ENCODE data around the gene TPK1.
"Not testable (repeated sequence)": the region's sequence is repeated elsewhere in the genome, so short reads cannot be mapped to it uniquely, and the experiment has no call there.

TPK1 gene

DNA sequence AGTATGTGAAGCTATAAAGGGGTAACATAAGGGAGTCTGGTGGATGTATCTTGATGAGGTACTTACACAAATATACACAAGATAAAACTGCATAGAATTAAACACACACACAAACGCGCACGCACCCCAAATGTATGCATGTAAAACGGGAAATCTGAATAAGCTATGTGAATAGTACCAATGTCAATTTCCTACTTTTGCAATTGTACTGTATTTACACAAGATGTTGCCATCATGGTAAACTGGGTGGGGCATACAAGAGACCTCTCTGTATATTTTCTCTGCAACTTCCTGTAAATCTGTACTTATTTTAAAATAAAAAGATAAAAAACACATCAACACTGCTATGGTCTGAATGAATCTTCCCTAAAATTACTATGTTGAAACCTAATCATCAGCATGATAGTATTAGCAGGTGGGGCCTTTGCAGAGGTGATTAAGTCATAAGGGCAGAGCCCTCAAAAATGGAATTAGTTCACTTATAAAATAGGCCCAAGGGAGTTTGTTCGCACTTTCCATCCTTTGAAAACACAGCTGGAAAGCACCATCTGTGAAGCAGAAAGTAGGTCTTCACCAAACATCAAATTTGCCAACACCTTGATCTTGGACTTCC, 30.1 kb downstream of the TPK1 start:
- in situ Hi-C loops (cut with MboI; ENCODE audit: low pct_unique_long_range_greater_than_20kb, low sequenced_read_pairs, unreplicated experiment) = no loop called here
- no peak for DNase-seq (ENCODE audit: low spot score)

DNA sequence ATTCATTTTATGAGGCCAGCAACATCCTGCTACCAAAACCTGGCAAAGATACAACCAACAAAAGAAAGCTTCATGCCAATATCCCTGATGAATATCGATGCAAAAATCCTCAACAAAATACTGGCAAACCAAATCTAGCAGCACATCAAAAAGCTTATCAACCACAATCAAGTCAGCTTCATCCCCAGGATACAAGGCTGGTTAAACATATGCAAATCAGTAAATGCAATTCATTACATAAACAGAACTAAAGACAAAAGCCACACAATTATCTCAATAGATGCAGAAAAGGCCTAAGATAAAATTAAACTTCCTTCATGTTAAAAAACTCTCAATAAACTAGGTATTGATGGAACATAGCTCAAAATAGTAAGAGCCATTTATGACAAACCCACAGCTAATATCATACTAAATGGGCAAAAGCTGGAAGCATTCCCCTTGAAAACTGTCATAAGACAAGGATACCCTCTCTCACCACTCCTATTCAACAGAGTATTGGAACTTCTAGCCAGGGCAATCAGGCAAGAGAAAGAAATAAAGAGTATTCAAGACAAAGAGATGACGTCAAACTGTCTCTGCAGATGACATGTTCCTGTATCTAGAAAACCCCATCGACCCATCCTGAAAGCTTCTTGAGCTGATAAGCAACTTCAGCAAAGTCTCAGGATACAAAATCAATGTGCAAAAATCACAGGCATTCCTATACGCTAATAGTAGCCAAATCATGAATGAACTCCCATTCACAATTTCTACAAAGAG, 35.0 kb downstream of the TPK1 start:
- in situ Hi-C loops (cut with MboI; ENCODE audit: low pct_unique_long_range_greater_than_20kb, low sequenced_read_pairs, unreplicated experiment); DNase-seq (ENCODE audit: low spot score): not testable (repeated sequence)

More for the DNA sequence above, 30.1 kb downstream of the TPK1 start:
- TF ChIP-seq, protein P1, sequence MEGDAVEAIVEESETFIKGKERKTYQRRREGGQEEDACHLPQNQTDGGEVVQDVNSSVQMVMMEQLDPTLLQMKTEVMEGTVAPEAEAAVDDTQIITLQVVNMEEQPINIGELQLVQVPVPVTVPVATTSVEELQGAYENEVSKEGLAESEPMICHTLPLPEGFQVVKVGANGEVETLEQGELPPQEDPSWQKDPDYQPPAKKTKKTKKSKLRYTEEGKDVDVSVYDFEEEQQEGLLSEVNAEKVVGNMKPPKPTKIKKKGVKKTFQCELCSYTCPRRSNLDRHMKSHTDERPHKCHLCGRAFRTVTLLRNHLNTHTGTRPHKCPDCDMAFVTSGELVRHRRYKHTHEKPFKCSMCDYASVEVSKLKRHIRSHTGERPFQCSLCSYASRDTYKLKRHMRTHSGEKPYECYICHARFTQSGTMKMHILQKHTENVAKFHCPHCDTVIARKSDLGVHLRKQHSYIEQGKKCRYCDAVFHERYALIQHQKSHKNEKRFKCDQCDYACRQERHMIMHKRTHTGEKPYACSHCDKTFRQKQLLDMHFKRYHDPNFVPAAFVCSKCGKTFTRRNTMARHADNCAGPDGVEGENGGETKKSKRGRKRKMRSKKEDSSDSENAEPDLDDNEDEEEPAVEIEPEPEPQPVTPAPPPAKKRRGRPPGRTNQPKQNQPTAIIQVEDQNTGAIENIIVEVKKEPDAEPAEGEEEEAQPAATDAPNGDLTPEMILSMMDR (IDR thresholded peaks at IDR 0.05; ENCODE audit: extremely low read depth, insufficient read depth, missing control alignments) = no peak

DNA sequence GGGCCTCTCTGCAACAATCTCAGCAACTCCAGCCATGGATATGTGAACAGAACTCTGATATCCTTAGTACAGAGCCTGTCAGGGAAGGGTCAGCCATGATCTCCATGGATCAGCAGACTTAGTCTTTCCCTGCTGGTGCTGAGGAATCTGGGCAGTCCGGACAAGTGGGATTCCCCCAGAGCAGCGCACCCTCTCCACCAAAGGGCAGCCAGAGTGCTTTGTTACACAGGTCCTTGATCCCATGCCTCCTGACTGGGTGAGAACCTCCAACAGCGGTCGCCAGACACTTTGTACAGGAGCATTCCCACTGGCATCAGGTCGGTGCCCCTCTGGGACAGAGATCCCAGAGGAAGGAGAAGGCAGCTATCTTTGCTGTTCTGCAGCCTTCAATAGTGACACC, 38.9 kb downstream of the TPK1 start:
- TF ChIP-seq, protein P1 (IDR thresholded peaks at IDR 0.05; ENCODE audit: extremely low read depth, insufficient read depth, missing control alignments) = no peak
- DNase-seq (ENCODE audit: low spot score) = no peak
- in situ Hi-C loops (cut with MboI; ENCODE audit: low pct_unique_long_range_greater_than_20kb, low sequenced_read_pairs, unreplicated experiment) = no loop called here

DNA sequence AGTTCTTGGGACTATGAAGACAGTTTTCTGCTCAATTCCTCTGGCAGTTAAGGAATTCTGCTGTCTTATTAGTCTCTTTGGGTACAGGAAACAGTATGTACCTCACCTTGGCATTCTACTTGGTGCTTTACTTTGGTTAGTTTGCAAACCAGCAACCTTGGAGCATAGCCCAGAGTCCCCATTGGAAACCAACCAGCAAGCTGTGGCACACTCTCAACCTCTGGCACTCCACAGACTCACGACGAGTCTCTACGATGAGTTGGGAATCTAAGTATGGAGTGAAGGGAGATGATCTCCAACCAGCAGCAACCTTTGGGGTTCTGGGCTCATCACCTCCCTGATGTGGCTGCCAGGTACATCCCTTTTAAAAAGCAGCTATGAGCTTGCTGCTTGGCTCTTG, 43.8 kb downstream of the TPK1 start:
- no peak for DNase-seq (ENCODE audit: low spot score)
- TF ChIP-seq, protein P1 (IDR thresholded peaks at IDR 0.05; ENCODE audit: extremely low read depth, insufficient read depth, missing control alignments) = no peak
- in situ Hi-C loops (cut with MboI; ENCODE audit: low pct_unique_long_range_greater_than_20kb, low sequenced_read_pairs, unreplicated experiment) = no loop called here

DNA sequence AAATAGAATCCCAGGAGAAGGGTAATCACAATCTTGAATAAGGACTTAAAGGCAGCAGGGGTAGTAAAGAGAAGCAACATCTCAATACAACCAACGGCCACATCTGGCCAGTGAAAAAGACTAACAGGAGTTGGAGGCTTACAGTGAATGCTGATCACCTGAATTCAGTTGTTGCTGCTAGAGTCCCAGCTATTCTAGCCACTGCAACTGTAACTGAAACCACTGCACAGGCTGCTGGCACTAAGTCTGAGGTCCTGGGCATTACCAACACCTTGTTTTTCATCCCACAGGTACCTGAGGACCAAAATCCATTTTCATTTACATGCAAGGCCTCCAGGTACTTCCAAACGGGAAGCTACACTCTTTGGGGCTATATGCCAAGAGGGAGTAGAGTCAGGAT, 44.4 kb downstream of the TPK1 start:
- TF ChIP-seq, protein P1 (IDR thresholded peaks at IDR 0.05; ENCODE audit: extremely low read depth, insufficient read depth, missing control alignments) = no peak
- DNase-seq (ENCODE audit: low spot score) = no peak
- in situ Hi-C loops (cut with MboI; ENCODE audit: low pct_unique_long_range_greater_than_20kb, low sequenced_read_pairs, unreplicated experiment) = no loop called here

DNA sequence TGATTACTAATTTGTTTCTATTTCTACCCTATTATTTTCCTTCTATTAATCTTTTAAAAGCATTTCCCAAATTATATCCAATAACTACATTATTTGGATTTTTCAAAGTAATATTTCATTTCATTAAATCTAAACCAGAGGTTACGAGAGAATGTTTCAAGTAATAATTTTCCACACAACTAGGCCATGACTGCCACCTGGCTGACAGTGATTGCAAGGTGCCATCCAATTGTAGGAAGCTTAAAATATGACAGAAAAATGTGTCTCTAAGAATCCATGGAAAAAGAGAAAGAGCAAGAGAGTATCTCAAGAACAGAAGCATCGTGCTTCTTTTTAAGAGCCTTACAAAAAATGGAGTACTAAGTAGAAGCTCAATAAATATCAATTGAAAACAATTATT, 48.7 kb downstream of the TPK1 start:
- DNase-seq (ENCODE audit: low spot score) = no peak

DNA sequence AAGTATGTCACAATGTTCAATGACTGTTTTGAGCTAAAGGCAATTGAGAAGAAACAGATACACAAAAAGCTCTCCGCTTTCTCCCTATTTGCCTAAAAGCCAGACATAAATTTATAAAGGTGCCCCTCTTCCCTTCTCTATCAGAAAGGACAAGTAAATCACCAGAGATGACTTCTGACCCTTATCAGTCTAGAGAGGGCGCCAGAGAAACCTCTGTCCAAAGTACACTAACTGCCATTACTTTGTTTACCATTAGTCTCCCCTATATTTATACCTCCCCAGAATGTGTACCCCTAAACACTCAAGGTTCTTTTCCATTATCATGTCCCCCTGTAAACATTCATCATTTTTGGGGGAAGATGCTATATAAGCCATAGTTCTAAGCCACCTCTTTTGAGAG, 49.3 kb downstream of the TPK1 start:
- DNase-seq (ENCODE audit: low spot score) = peak; percentile 22
- in situ Hi-C loops (cut with MboI; ENCODE audit: low pct_unique_long_range_greater_than_20kb, low sequenced_read_pairs, unreplicated experiment) = no loop called here
- TF ChIP-seq, protein P1 (IDR thresholded peaks at IDR 0.05; ENCODE audit: extremely low read depth, insufficient read depth, missing control alignments) = peak; percentile 39

More for the DNA sequence above, 48.7 kb downstream of the TPK1 start:
- in situ Hi-C loops (cut with MboI; ENCODE audit: low pct_unique_long_range_greater_than_20kb, low sequenced_read_pairs, unreplicated experiment) = no loop called here
- TF ChIP-seq, protein P1 (IDR thresholded peaks at IDR 0.05; ENCODE audit: extremely low read depth, insufficient read depth, missing control alignments) = peak; percentile 9
